Fibroblast of villous mesenchyme (primary cell): ENCODE measurements around the gene KIZ. TPM values are rescaled to one million over a fixed set of nuclear protein-coding genes. Genes with fewer than 3 reads are reported as not detected.

Experiments
- DNase-seq: peaks from one replicate; pipeline ENCODE4 v3.0.0-alpha.2; 2010; ENCODE audit warnings: low read depth
- H3K4me3 ChIP-seq: 2 replicates; pipeline ENCODE4 v1.5.1; 2011; ENCODE audit warnings: low read depth, mild to moderate bottlenecking, low read length
- total RNA-seq: library from RNA; depleted of rRNA; stranded (reverse); fragments of >200 nt; gene quantifications from 2 replicates; pipeline ENCODE4 v1.2.3, GENCODE V29; 2012
- TF ChIP-seq, protein P1 (sequence below): IDR thresholded peaks from 2 replicates; pipeline ENCODE4 v1.5.1; 2012; ENCODE audit warnings: low read depth, mild to moderate bottlenecking, low read length; ENCODE audit not compliant: insufficient read depth

KIZ gene
- total RNA-seq, 1 donor, result 15.5 TPM

DNA sequence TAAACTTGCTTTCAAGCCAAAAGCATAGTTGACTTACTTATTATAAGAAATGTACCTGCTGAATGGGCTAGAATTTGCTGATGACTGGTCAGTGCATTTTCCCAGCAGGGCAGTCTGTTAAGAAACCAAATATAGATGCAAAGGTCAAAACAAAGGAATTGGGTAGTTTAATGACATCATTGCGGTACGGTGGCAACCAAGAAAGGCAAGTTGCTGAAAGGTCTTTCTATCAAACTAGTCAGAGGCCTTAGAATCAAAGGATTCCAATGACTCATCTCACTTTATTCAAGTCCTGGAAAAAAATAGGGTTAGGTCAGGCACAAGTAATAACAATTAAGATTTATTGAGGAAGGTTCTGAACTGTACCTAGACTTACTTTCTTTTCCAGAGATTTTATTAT lies 76.4 kb downstream of the KIZ start:
- TF ChIP-seq, protein P1, sequence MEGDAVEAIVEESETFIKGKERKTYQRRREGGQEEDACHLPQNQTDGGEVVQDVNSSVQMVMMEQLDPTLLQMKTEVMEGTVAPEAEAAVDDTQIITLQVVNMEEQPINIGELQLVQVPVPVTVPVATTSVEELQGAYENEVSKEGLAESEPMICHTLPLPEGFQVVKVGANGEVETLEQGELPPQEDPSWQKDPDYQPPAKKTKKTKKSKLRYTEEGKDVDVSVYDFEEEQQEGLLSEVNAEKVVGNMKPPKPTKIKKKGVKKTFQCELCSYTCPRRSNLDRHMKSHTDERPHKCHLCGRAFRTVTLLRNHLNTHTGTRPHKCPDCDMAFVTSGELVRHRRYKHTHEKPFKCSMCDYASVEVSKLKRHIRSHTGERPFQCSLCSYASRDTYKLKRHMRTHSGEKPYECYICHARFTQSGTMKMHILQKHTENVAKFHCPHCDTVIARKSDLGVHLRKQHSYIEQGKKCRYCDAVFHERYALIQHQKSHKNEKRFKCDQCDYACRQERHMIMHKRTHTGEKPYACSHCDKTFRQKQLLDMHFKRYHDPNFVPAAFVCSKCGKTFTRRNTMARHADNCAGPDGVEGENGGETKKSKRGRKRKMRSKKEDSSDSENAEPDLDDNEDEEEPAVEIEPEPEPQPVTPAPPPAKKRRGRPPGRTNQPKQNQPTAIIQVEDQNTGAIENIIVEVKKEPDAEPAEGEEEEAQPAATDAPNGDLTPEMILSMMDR, result no peak
- peak; percentile 44 for DNase-seq
- H3K4me3 ChIP-seq, result no peak overlapping the region

DNA sequence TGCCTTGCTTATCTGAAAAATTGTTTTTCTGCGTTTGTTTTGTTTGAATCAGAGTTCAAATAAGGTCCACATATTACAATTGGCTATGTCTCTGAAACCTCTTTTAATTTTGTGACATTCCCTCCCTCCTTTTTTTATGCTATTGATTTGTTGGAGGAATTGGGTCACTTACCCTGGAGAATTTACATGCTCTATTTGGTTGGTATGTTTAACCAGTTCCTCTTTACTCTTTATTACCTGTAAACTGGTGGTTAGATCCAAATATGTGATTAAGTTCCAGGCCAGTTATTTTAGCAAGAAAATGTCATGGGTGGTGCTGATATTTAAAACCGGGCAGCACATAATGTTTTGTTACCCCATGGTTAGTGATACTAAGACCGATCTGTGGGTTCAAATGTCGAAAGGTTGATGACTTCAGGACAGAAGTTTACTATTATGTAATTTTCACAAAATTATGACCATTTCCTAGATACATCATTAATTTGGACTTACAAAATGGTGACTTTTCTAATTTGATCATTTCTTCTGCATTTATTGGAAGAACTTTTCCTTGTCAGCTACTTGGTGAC lies 77.3 kb downstream of the KIZ start:
- no peak overlapping the region for H3K4me3 ChIP-seq
- TF ChIP-seq, protein P1, result no peak
- DNase-seq, result no peak

DNA sequence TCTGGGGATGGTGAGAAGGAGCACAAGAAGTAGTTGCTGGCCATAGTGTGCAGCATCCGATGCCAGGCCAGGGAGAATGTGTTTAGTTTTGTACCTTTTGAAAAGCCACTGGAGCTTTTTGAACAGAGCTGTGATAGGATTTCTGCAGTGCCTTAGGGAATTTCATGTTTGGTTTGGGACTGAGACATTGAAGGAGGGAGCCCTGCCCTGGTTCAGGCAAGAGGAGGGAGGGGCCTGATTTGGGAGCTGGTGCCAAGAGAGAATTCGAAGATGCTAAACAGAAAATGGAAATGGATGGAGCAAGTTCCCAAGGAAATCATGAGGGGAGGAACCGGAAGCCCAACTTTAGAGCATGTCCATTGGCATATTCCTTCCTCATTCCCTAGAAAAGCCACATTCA lies 80.7 kb downstream of the KIZ start:
- DNase-seq, result no peak
- no peak overlapping the region for H3K4me3 ChIP-seq
- TF ChIP-seq, protein P1, result no peak

DNA sequence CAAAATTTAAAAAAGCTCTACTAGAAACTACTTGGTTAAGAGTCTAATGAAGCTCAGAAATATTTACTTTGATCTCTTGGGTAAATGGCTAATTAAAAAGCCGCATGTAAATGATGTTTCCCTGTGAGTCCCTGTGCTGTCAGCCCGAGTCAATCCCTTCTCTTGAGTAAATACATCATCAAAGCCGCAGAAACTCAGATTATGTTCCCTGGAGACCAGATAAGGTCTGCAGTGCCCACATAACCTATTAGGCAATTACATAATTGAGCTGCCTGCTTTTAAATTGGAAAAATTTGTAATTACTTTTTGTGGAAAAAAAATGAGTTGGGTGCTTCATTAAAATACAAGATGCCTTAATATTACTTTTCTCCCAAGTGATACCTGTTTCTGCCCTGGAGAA lies 83.1 kb downstream of the KIZ start:
- TF ChIP-seq, protein P1, result no peak
- DNase-seq, result peak; percentile 48
- no peak overlapping the region for H3K4me3 ChIP-seq

DNA sequence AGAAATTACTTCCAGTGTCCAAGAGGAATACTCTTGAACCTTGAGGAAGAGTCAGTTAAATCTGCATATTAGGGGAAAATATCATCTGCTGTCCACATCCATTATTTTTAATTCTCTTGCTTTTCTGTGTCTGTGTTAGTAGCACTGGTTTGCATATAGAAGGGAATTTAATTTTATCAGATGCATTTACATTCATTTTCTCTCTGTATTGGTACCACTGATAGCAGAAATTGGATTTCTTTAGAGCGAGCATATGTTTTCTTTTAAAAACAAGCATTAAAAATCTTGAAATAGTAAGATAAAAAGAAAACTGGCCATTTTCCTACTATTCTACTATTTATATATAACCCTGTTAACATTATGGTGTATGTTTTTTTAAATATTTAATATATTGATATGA lies 83.8 kb downstream of the KIZ start:
- TF ChIP-seq, protein P1, result no peak

DNA sequence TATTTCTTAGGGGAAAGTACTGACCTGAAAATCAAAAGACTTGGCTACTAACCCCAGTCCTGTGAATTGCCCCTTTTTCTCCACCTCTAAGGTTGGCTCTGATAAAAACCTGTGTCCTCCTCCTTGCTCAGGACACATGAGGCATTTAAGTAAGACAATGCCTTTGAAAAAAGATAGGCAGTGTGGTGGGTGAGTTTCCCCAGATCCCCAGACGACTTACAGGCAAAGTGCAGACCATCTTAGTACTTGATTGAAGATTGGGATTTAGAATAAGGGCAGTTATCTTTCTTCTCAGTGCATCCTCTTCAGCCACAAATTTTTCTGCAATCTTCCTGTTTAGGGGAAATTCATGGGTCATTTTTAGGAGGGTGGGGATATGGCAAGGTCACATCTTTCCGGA lies 87.8 kb downstream of the KIZ start:
- no peak for DNase-seq
- TF ChIP-seq, protein P1, result no peak

More for the DNA sequence above, 83.8 kb downstream of the KIZ start:
- no peak overlapping the region for H3K4me3 ChIP-seq
- no peak for DNase-seq

DNA sequence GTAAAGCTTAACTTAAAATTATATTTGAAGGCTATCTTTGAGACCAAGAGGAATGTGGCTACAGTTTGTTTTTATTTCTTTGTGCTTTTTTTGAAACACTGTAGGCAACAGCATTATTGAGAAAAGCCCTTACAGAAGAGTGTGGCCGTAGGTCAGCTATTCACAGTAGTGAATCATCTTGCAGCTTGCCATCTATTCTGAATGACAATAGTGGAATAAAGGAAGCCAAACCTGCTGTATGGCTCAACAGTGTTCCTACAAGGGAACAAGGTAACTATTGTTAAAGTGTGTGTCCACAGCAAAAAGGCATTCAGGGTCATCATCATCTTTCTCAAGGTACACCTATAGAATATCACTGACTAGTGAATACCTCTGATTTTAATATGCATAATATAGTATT lies 88.5 kb downstream of the KIZ start:
- DNase-seq, result no peak
- TF ChIP-seq, protein P1, result no peak
- no peak overlapping the region for H3K4me3 ChIP-seq

More for the DNA sequence above, 87.8 kb downstream of the KIZ start:
- H3K4me3 ChIP-seq, result no peak overlapping the region
